ENCODE measurements around the gene WNK2.
"Not testable (repeated sequence)": the region's sequence is repeated elsewhere in the genome, so short reads cannot be mapped to it uniquely, and the experiment has no call there.

The WNK2 gene

DNA sequence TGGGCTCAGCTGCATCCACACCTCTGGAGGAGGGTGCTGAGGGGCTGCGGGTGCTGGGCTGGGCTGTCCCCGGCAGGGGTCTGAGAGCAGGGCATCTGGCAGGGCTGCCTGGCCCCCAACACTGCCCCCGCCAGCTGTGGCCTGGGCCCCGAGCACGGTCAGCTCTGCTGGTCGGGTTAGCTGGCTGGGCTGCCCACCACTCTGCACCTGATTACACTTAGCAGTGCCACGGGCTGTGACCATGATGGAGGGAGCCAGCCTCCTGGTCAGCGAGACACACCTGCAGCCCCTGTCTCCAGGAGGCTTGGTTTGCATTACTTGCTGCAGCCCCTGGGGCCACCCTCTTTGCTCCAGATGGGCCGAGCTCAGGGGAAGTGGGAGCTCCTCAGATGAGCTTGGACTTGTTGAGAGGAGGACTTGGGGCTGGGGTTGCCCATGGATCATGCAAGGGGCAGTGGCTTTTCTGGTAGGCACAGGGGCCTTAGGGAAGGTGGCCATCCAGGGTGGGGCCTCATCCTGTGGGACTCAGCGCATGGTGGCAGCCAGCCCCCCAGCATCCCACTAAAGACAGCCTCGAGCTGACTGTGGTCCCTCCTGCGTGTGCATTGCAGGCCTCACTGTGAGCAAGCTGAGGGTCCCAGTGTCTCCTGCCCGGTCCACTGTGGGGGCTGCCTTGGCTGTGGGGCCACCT is 135.5 kb downstream of the WNK2 start:
- H3K9me3 ChIP-seq (ENCODE audit: control insufficient read depth, low read length), result no peaks in the 10 kb centered on the region

DNA sequence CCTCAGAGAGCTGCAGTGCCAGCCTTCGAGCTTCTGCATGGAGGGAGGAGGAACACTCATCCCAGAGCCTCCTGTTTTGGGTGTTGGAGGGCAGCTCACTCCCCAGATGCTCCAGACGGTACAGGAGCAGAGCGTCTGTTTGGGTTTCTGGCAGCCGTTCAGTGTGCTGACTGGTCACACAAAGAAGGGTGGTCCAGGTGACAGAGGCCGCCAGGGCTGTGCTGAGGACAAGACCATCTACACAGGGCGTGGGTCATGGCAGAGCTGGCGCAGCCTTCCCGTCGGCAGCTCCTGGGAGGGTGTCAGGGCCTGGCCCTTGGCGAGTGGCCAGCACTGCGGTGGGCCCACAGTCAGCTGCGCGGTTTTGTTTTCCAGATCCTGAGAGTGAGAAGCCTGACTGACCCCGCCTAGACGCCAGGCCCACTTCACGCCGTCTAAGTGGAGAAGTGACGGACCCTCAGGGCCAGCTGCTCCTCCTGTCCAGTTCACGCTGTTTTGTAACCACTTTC is 136.1 kb downstream of the WNK2 start:
- H3K27me3 ChIP-seq (ENCODE audit: control insufficient read depth, insufficient read depth, low read length), result peaks cover 3% of the 10 kb centered on the region
- peaks cover 14% of the 10 kb centered on the region for H3K4me1 ChIP-seq (ENCODE audit: control insufficient read depth, insufficient read depth, low read length)
- H3K4me3 ChIP-seq (ENCODE audit: low read length), result no peak overlapping the region
- no peaks in the 10 kb centered on the region for H3K36me3 ChIP-seq (ENCODE audit: control insufficient read depth, insufficient read depth, low read length)
- no peaks in the 10 kb centered on the region for H3K9me3 ChIP-seq (ENCODE audit: control insufficient read depth, low read length)
- no peak overlapping the region for H3K9ac ChIP-seq (ENCODE audit: low read length)

More for the DNA sequence above, 135.5 kb downstream of the WNK2 start:
- H3K27me3 ChIP-seq (ENCODE audit: control insufficient read depth, insufficient read depth, low read length), result peaks cover 3% of the 10 kb centered on the region
- H3K4me1 ChIP-seq (ENCODE audit: control insufficient read depth, insufficient read depth, low read length), result peaks cover 14% of the 10 kb centered on the region
- no peak overlapping the region for H3K9ac ChIP-seq (ENCODE audit: low read length)
- H3K4me3 ChIP-seq (ENCODE audit: low read length), result no peak overlapping the region
- no peaks in the 10 kb centered on the region for H3K36me3 ChIP-seq (ENCODE audit: control insufficient read depth, insufficient read depth, low read length)

DNA sequence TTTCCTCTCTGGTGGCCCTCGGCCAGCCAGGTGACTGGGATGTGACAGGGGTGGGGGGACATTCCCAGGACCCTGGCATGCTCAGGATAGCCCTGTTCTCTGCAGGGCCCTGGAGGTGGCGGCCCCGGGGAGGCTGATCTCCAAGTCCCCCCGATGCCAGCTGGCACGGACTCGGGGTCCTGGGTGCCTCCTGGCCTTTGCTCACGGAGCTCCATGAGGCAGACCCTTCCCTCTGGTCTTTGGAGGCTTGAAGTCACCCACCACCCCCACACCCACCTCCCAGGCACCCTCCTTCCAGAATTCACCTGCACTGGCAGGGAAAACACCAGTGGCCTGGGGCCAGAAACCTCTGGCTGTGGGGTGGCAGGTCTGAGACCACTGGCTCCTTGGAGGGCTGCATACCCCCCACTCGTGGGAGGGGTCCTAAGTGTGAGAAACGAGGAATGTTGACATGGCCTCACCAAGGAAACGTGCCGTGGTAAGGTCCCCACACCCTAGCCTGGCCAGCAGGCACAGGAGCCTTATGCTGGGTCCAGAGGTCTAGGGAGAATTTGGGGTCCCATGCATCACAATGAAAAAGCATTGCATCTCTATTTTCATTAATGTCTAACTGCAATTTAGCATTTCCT is 136.8 kb downstream of the WNK2 start:
- no peaks in the 10 kb centered on the region for H3K36me3 ChIP-seq (ENCODE audit: control insufficient read depth, insufficient read depth, low read length)
- no peak overlapping the region for H3K4me3 ChIP-seq (ENCODE audit: low read length)
- H3K4me1 ChIP-seq (ENCODE audit: control insufficient read depth, insufficient read depth, low read length), result peaks cover 14% of the 10 kb centered on the region
- no peak overlapping the region for H3K9ac ChIP-seq (ENCODE audit: low read length)
- H3K9me3 ChIP-seq (ENCODE audit: control insufficient read depth, low read length), result no peaks in the 10 kb centered on the region
- H3K27me3 ChIP-seq (ENCODE audit: control insufficient read depth, insufficient read depth, low read length), result peaks cover 3% of the 10 kb centered on the region

DNA sequence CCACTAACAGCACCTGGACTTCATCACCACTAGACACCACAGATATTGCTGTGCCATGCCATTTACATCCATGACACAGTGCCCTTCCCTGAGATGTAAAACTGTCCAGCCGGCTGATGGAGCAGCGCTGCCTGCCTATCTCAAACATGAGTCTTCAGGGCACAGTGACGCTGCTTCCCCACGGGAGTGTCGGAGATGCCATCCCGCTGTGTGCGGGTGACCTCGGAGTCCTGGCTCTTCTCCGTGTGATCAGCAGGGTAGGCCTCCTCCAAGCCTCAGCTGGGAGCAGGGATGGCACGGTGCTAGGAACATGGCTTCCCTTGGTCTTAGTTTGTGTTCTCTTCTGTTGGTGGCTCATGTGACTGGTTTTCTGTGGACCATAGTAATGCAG is 137.3 kb downstream of the WNK2 start:
- H3K9ac ChIP-seq (ENCODE audit: low read length), result no peak overlapping the region
- no peaks in the 10 kb centered on the region for H3K9me3 ChIP-seq (ENCODE audit: control insufficient read depth, low read length)
- peaks cover 9% of the 10 kb centered on the region for H3K4me1 ChIP-seq (ENCODE audit: control insufficient read depth, insufficient read depth, low read length)
- no peaks in the 10 kb centered on the region for H3K36me3 ChIP-seq (ENCODE audit: control insufficient read depth, insufficient read depth, low read length)
- H3K27me3 ChIP-seq (ENCODE audit: control insufficient read depth, insufficient read depth, low read length), result peaks cover 3% of the 10 kb centered on the region
- no peak overlapping the region for H3K4me3 ChIP-seq (ENCODE audit: low read length)

DNA sequence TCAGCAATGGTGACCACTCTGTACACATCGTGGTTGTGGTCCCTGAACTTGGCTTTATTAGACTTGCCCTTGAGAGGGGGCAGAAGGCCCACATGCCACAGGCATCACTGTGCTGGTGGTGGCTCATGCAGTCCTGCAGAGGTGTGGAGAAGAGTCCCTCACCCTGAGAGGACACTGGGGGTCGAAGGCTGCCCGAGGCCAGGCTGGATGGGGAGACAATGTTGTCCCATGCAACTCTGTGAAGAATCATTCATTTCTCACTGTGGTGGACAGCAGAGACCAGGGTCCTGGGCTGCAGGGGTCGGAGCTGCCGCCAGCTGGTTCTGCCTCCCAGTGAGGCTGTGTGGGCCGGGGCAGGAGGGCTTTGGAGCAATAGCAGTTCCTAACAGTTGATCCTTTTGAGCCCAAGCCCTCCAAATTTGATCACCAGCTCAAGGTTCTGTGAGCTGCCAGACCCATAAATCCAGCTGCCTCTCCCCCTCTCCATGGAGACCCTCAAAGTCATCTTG is 139.6 kb downstream of the WNK2 start:
- H3K9ac ChIP-seq (ENCODE audit: low read length); H3K4me1 ChIP-seq (ENCODE audit: control insufficient read depth, insufficient read depth, low read length); H3K4me3 ChIP-seq (ENCODE audit: low read length); H3K27me3 ChIP-seq (ENCODE audit: control insufficient read depth, insufficient read depth, low read length); H3K9me3 ChIP-seq (ENCODE audit: control insufficient read depth, low read length); H3K36me3 ChIP-seq (ENCODE audit: control insufficient read depth, insufficient read depth, low read length): not testable (repeated sequence)

DNA sequence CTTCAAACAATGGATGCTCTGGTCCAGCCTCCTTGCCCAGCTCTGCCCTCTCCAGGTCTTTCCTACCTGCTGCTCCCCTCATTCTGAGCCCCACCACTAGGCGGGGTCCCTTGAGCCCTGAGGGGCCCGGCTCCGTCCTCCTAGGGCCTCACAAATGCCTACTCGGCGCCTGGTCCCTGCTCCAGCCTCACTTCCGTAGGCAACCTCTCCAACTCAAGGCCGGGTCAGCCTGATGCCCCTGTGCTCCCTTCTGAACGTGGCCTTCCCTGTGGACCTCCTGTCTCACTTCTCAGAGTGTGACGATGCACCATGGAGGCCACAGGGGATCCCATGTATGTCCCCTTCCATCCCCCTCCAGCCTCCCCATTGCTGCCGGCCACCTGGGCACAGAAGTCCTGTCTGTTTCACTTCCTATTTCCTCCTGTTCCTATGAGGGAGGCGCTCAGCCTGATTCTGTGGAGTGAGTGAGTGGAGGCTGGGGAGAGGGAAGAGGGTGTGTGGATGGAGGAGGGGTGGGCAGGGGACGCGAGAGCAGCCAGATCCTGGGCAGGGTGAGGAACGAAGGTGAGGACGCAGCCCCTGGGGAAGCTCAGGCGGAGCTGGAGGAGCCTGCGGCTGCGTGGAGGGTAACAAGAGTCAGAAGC is 140.4 kb downstream of the WNK2 start:
- Histone ChIP-seq H3K36me3 (ENCODE audit: control insufficient read depth, insufficient read depth, low read length) (no peaks in the 10 kb centered on the region), H3K9me3 (ENCODE audit: control insufficient read depth, low read length) (no peaks in the 10 kb centered on the region), H3K9ac (ENCODE audit: low read length) (no peak overlapping the region), H3K27me3 (ENCODE audit: control insufficient read depth, insufficient read depth, low read length) (peaks cover 3% of the 10 kb centered on the region), H3K4me1 (ENCODE audit: control insufficient read depth, insufficient read depth, low read length) (no peaks in the 10 kb centered on the region), H3K4me3 (ENCODE audit: low read length) (no peak overlapping the region)

DNA sequence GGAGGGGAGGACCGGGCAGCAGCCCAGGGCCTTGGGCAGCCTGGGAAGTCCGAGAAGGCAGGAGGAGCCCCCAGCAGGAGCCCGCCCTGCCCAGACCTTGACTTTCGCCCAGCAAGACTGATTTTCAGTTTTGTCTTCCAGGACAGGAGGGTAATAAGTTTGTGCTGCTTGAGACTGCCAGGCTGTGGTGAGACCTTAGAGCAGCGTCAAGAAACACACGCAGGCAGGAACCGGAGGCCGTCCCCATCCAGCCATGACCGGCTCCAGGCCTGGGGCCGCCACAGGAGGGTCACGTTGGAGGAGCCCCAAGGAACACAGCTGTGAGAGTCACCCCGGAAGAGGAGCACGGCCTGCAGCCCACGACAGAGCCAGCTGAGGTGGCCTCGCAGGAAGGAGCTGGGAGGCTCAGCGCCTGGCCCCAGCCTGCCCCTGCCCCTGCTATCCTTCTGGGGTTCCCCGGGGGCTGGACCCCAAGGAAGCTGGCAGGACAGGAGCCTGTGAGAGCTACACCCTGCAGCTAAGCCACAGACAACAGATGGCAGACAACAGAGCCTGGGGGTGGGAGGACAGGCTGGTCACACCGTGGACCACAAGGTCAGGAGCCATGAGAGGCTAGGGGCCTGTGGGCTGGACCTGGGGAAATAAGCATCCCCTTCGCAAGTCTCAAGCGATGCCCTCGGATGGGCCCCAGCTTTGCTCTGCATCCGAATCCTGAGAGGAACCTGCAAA is 141.5 kb downstream of the WNK2 start:
- H3K27me3 ChIP-seq (ENCODE audit: control insufficient read depth, insufficient read depth, low read length), result peaks cover 3% of the 10 kb centered on the region
- no peaks in the 10 kb centered on the region for H3K36me3 ChIP-seq (ENCODE audit: control insufficient read depth, insufficient read depth, low read length)
- H3K4me3 ChIP-seq (ENCODE audit: low read length), result no peak overlapping the region
- H3K9me3 ChIP-seq (ENCODE audit: control insufficient read depth, low read length), result no peaks in the 10 kb centered on the region
- no peak overlapping the region for H3K9ac ChIP-seq (ENCODE audit: low read length)
- H3K4me1 ChIP-seq (ENCODE audit: control insufficient read depth, insufficient read depth, low read length), result no peaks in the 10 kb centered on the region

DNA sequence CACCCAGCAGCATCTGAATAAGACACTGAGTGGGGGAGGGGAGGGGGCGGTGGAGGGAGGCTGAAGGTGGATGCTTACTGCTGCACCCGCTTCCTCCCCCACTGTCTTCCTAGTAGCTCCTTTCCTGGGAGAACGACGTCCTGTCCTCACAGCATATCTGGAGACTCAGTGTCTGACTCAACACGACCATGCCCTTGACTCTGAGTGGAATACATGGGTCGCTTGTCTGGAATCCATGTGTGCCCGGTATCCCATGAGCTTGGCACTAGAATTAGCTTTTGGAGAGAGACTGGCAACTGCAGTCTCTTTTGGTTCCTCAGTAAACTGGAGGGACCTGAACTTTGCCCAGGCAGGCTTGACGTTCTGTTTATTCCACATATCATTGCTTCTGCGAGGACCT is 142.1 kb downstream of the WNK2 start:
- Histone ChIP-seq H3K27me3 (ENCODE audit: control insufficient read depth, insufficient read depth, low read length) (peaks cover 3% of the 10 kb centered on the region), H3K4me3 (ENCODE audit: low read length) (no peak overlapping the region), H3K36me3 (ENCODE audit: control insufficient read depth, insufficient read depth, low read length) (no peaks in the 10 kb centered on the region), H3K9me3 (ENCODE audit: control insufficient read depth, low read length) (no peaks in the 10 kb centered on the region), H3K9ac (ENCODE audit: low read length) (no peak overlapping the region), H3K4me1 (ENCODE audit: control insufficient read depth, insufficient read depth, low read length) (no peaks in the 10 kb centered on the region)

DNA sequence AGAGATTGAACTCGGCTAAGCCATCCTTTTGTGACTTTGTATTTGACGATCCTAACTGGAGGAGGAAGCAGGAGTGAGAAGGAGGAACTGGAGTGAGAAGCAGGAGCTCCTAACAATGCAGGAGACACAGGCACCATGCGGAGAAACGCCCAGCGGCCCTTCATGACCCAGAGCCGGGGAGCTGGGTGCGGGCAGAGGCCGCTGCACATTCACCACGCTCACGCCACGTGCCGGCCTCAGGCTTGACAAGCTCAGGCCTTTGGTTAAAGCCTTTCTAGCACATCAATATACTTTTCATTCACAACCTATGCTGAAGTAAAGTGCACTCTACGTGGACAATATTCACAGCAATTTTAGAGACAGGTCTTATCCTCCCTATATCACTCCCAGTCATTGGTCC is 142.7 kb downstream of the WNK2 start:
- Histone ChIP-seq H3K9me3 (ENCODE audit: control insufficient read depth, low read length) (no peaks in the 10 kb centered on the region), H3K9ac (ENCODE audit: low read length) (no peak overlapping the region), H3K4me1 (ENCODE audit: control insufficient read depth, insufficient read depth, low read length) (no peaks in the 10 kb centered on the region), H3K27me3 (ENCODE audit: control insufficient read depth, insufficient read depth, low read length) (peaks cover 3% of the 10 kb centered on the region), H3K36me3 (ENCODE audit: control insufficient read depth, insufficient read depth, low read length) (no peaks in the 10 kb centered on the region), H3K4me3 (ENCODE audit: low read length) (no peak overlapping the region)

DNA sequence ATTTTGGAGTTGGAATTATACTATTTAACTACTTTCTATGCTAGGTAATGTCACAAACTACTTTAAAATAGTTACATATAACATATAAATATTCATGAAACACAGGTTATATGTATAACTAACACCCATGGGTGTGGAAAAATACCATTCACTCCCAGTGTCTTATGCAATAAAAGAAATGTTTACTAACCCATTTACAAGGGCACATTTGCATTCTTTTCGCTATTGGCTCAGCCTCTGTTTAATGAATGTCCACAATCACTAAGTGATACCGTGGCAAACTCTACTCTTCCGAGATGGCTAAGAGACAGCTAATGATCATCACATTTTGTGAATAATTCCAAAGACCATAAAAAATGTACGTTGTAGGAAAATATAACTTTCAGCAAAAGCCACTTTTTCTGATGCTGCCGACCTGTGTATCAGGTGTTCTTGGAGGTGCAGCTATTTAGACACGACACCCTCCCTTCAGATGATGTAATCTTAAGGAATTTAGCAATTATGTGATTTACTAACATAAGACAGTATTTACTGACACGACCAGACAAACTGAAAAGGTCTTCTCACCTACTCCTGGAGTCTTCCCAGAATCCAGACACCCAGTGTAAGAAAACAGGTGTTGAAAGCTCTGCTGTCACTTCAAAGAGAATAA is 145.8 kb downstream of the WNK2 start:
- no peaks in the 10 kb centered on the region for H3K9me3 ChIP-seq (ENCODE audit: control insufficient read depth, low read length)
- no peaks in the 10 kb centered on the region for H3K36me3 ChIP-seq (ENCODE audit: control insufficient read depth, insufficient read depth, low read length)
- H3K4me3 ChIP-seq (ENCODE audit: low read length), result no peak overlapping the region
- H3K9ac ChIP-seq (ENCODE audit: low read length), result no peak overlapping the region
- peaks cover 5% of the 10 kb centered on the region for H3K4me1 ChIP-seq (ENCODE audit: control insufficient read depth, insufficient read depth, low read length)
- no peaks in the 10 kb centered on the region for H3K27me3 ChIP-seq (ENCODE audit: control insufficient read depth, insufficient read depth, low read length)

DNA sequence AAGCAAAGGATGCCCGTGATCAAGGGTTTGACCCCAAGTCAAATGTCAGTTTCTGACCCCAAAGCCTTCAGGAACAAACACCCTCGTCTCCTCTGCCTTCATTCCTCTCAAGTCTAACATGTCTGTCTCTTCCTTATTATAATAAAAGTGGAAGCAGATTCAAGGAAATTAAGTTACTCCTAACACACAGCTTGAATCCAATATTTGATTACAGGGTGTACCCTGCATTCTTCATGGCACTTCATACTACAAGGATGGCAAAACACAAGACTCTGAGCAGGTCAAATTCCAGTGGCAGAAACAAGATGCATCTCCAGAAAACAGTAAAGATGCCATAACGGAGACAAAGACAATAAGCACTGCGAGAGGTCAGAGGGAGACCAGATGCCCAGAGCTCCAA is 148.4 kb downstream of the WNK2 start:
- no peaks in the 10 kb centered on the region for H3K9me3 ChIP-seq (ENCODE audit: control insufficient read depth, low read length)
- no peaks in the 10 kb centered on the region for H3K27me3 ChIP-seq (ENCODE audit: control insufficient read depth, insufficient read depth, low read length)
- H3K9ac ChIP-seq (ENCODE audit: low read length), result peak overlapping the region; percentile 6
- no peaks in the 10 kb centered on the region for H3K36me3 ChIP-seq (ENCODE audit: control insufficient read depth, insufficient read depth, low read length)
- peaks cover 5% of the 10 kb centered on the region for H3K4me1 ChIP-seq (ENCODE audit: control insufficient read depth, insufficient read depth, low read length)
- H3K4me3 ChIP-seq (ENCODE audit: low read length), result no peak overlapping the region
